RWPE2 (cell line): Measurements from ENCODE around the gene MPST.
"Not testable (repeated sequence)": the region's sequence is repeated elsewhere in the genome, so short reads cannot be mapped to it uniquely, and the experiment has no call there.

Experiments
- ATAC-seq: fragments of 200-7000 bp; cut with Tn5 transposase; 3 replicates; pipeline ENCODE4 v1.9.1; 2021; ENCODE audit warnings: low read depth
- DNase-seq: peaks from one replicate; pipeline ENCODE4 v3.0.0-alpha.2; 2020; ENCODE audit warnings: low spot score
- H3K27ac ChIP-seq: fragments of 450-650 bp; 2 replicates; pipeline ENCODE4 v1.5.1; 2017; ENCODE audit warnings: mild to moderate bottlenecking; ENCODE audit not compliant: poor library complexity, severe bottlenecking
- H3K27me3 ChIP-seq: fragments of 250-450 bp; sonication (Bioruptor Pico); 2 replicates; pipeline ENCODE4 v1.5.1; 2021; ENCODE audit warnings: mild to moderate bottlenecking, moderate library complexity; ENCODE audit not compliant: insufficient read depth, poor library complexity, severe bottlenecking
- H3K36me3 ChIP-seq: fragments of 250-450 bp; sonication (Bioruptor Pico); 2 replicates; pipeline ENCODE4 v1.5.1; 2020; ENCODE audit warnings: low read depth, mild to moderate bottlenecking, moderate library complexity
- H3K4me1 ChIP-seq: fragments of 250-450 bp; sonication (Bioruptor Pico); 2 replicates; pipeline ENCODE4 v1.5.1; 2021; ENCODE audit warnings: mild to moderate bottlenecking, moderate library complexity; ENCODE audit not compliant: insufficient read depth, poor library complexity, severe bottlenecking
- H3K4me3 ChIP-seq: fragments of 250-450 bp; sonication (Bioruptor Pico); 2 replicates; pipeline ENCODE4 v1.5.1; 2021; ENCODE audit warnings: mild to moderate bottlenecking, moderate library complexity; ENCODE audit not compliant: severe bottlenecking
- H3K9me3 ChIP-seq: fragments of 250-450 bp; sonication (Bioruptor Pico); 2 replicates; pipeline ENCODE4 v1.5.1; 2021; ENCODE audit warnings: mild to moderate bottlenecking, moderate library complexity; ENCODE audit not compliant: severe bottlenecking
- TF ChIP-seq, protein P1 (sequence below): fragments of 450-650 bp; IDR thresholded peaks from one replicate; pipeline ENCODE4 v1.5.1; 2017; ENCODE audit warnings: mild to moderate bottlenecking, moderate library complexity; ENCODE audit not compliant: poor library complexity, severe bottlenecking

The MPST gene

DNA sequence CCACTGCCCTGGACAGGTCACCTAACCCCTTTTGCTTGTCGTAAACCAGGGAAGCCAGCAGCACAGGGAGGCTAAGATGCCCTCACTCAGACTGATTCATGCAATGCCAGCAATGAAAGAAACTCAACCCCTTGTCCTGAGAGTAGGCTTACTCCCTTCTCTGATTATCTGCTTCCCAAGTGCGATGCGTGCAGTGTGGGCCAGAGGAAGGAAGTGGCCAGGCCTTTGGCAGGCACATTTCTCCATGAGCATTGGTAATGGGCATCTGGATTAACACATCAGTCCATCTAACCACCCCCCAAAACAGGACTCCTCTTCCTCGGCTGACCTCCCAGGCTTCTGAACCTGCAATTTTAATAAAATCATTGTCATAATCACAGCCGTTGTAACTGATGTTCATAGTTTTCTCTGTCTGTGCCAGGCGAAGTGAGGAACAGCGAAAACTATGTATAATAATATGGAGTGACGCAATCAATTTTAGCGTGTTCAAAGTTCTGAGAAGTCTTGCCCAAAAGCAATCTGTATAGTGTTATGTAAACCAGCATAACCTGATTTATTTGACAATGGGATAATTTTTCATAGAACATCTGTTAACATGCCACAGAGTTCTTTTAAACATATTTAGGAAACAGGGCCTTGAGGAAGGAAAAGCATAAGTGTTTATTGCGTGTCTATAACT is 34.2 kb upstream of the MPST start:
- Histone ChIP-seq H3K27ac (no peak overlapping the region), H3K4me3 (no peak overlapping the region), H3K27me3 (no peaks in the 10 kb centered on the region), H3K36me3 (no peaks in the 10 kb centered on the region), H3K4me1 (no peaks in the 10 kb centered on the region), H3K9me3 (no peaks in the 10 kb centered on the region)
- no peak for ATAC-seq
- TF ChIP-seq, protein P1, sequence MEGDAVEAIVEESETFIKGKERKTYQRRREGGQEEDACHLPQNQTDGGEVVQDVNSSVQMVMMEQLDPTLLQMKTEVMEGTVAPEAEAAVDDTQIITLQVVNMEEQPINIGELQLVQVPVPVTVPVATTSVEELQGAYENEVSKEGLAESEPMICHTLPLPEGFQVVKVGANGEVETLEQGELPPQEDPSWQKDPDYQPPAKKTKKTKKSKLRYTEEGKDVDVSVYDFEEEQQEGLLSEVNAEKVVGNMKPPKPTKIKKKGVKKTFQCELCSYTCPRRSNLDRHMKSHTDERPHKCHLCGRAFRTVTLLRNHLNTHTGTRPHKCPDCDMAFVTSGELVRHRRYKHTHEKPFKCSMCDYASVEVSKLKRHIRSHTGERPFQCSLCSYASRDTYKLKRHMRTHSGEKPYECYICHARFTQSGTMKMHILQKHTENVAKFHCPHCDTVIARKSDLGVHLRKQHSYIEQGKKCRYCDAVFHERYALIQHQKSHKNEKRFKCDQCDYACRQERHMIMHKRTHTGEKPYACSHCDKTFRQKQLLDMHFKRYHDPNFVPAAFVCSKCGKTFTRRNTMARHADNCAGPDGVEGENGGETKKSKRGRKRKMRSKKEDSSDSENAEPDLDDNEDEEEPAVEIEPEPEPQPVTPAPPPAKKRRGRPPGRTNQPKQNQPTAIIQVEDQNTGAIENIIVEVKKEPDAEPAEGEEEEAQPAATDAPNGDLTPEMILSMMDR = no peak
- DNase-seq = no peak

DNA sequence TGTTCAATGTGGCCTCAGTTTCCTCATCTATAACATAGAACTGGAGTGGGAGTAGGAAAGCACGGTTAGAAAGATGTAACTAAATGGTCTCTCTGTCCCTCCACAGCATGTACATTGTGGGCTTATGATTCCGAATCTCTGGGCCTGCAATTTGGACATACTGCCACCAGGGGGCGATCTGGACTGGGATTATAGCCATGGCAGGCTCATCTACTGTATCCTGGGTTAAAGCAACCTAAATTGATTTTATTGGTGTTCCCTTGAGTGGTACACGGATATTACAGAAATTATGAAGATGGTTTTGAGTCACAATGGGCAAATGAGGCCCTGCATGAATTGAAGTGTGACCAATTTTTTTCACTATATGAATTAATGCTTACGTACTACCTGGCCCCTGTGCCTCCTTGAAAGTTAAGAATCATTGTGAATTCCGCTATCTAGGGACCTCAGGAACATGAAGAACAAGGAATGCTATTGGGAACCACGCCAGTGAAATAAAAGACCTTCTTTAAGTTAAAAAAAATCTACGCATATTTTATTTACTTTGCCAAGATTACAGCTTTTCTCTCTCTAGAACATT is 33.2 kb upstream of the MPST start:
- no peak for DNase-seq
- ATAC-seq = no peak
- H3K27ac ChIP-seq = no peak overlapping the region
- no peak overlapping the region for H3K4me3 ChIP-seq
- no peaks in the 10 kb centered on the region for H3K36me3 ChIP-seq
- no peaks in the 10 kb centered on the region for H3K27me3 ChIP-seq
- H3K4me1 ChIP-seq = no peaks in the 10 kb centered on the region
- TF ChIP-seq, protein P1 = peak; percentile 47
- no peaks in the 10 kb centered on the region for H3K9me3 ChIP-seq

DNA sequence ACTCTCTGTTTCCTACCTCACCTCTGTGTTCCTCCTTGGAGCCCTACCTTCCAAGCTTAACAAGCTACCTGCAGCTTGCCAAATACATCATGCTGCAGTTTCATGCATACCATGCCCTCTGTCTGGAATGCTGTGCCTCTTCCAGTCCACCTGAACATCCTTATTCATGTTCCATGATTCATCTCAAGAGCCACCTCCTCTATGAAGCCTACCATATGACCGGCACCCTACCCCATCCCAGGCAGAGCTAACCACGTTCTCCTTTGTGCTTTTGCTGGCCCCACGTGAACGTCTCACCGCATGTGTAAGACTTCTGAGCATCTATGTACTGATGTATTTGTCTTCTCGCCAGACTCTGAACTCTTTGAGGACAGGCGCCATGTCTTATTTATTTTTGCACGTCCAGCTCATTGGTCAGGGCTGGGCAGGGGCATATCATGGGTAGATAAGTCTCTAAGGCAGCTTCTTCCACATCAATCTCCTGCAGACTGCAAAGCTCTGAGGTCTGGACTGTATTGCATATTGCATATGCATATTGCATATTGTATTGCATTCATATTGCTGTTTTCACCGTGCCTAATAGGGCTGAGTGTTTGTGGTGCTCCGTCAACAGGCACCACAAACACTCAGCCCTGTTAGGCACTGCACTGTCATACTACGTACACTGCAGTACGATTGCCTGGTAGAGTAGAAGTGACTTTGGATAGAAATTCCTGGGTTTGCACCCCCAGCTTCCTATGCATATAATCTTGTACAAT is 31.3 kb upstream of the MPST start:
- no peaks in the 10 kb centered on the region for H3K27me3 ChIP-seq
- ATAC-seq (no peak), DNase-seq (no peak)
- H3K4me1 ChIP-seq = no peaks in the 10 kb centered on the region
- no peak overlapping the region for H3K27ac ChIP-seq
- no peak overlapping the region for H3K4me3 ChIP-seq
- no peaks in the 10 kb centered on the region for H3K36me3 ChIP-seq
- TF ChIP-seq, protein P1 = no peak
- H3K9me3 ChIP-seq = no peaks in the 10 kb centered on the region

DNA sequence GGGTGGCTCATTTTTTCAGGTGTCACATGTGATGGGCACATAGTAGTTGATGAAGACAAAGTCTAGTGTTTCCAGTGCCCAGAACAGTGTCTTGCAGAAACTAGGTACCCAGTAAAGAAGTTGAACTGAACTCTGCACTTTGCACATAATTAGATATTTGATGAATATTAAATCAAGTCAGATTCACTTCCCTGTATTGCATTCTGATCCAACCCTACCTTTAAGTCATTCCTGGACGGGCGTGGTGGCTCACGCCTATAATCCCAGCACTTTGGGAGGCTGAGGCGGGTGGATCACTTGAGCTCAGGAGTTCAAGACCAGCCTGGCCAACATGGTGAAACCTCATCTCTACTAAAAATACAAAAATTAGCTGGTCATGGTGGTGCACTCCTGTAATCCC is 30.5 kb upstream of the MPST start:
- H3K27me3 ChIP-seq, H3K27ac ChIP-seq, H3K9me3 ChIP-seq, H3K36me3 ChIP-seq, H3K4me1 ChIP-seq, H3K4me3 ChIP-seq, DNase-seq, ATAC-seq: not testable (repeated sequence)

DNA sequence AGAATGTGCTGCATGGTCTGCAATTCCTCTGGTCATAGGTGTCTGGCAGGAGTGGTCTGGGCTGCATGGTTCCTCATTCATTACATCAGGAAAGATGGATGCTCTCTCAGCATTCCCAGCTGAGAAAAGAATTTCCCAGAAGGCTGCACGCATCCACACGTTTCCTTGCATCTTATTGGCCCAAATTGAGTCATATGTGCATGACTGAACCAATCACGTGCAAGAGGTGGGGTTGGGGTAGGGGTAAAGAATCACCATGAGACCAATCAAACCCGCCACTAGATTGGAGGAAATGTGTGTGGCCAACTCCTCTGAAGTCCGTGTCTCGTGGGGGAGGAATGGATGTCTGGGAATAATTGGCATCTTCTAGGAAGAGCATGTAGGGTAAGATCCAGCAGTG is 29.1 kb upstream of the MPST start:
- H3K27me3 ChIP-seq = no peaks in the 10 kb centered on the region
- H3K27ac ChIP-seq = no peak overlapping the region
- no peaks in the 10 kb centered on the region for H3K4me1 ChIP-seq
- no peaks in the 10 kb centered on the region for H3K36me3 ChIP-seq
- no peak overlapping the region for H3K4me3 ChIP-seq
- no peak for ATAC-seq
- H3K9me3 ChIP-seq = no peaks in the 10 kb centered on the region
- TF ChIP-seq, protein P1 = no peak
- no peak for DNase-seq
